ENCODE data around the gene UPF2. TPM values are rescaled to one million over a fixed set of nuclear protein-coding genes. Genes with fewer than 3 reads are reported as not detected.

UPF2 gene
- total and polyA plus RNA-seq, 2 of the 13 experiments (the other 11 are each of a cell fraction or from before 2014, with no cell fraction given), result 6.2 to 14.5 TPM

DNA sequence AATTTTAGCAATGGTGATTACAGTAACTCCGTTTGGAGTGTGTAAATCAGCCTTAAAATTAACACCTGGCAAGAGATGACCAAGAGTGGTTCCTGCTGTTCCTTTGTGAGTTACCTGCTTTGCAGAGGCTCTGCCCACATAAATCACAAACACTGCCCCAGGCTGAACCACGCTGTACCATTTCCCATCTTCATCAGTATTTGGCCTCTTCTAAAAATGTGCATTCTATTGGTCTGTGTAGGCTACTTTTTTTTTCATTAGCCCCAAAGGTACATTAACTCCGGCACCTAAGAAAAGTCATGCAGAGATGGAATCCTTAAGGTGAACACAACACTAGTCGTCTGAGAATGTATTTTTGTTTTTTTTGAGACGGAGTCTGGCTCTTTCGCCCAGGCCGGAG, 123.3 kb downstream of the UPF2 start (continued):
- TF ChIP-seq, protein P1, sequence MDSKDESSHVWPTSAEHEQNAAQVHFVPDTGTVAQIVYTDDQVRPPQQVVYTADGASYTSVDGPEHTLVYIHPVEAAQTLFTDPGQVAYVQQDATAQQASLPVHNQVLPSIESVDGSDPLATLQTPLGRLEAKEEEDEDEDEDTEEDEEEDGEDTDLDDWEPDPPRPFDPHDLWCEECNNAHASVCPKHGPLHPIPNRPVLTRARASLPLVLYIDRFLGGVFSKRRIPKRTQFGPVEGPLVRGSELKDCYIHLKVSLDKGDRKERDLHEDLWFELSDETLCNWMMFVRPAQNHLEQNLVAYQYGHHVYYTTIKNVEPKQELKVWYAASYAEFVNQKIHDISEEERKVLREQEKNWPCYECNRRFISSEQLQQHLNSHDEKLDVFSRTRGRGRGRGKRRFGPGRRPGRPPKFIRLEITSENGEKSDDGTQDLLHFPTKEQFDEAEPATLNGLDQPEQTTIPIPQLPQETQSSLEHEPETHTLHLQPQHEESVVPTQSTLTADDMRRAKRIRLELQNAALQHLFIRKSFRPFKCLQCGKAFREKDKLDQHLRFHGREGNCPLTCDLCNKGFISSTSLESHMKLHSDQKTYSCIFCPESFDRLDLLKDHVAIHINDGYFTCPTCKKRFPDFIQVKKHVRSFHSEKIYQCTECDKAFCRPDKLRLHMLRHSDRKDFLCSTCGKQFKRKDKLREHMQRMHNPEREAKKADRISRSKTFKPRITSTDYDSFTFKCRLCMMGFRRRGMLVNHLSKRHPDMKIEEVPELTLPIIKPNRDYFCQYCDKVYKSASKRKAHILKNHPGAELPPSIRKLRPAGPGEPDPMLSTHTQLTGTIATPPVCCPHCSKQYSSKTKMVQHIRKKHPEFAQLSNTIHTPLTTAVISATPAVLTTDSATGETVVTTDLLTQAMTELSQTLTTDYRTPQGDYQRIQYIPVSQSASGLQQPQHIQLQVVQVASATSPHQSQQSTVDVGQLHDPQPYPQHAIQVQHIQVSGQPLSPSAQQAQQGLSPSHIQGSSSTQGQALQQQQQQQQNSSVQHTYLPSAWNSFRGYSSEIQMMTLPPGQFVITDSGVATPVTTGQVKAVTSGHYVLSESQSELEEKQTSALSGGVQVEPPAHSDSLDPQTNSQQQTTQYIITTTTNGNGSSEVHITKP (CRISPR knock-in tag; IDR thresholded peaks at IDR 0.05; ENCODE audit: low read depth), result no peak
- no peak for TF ChIP-seq ZNF547 (CRISPR knock-in tag; IDR thresholded peaks at IDR 0.05)
- TF ChIP-seq, protein P2, sequence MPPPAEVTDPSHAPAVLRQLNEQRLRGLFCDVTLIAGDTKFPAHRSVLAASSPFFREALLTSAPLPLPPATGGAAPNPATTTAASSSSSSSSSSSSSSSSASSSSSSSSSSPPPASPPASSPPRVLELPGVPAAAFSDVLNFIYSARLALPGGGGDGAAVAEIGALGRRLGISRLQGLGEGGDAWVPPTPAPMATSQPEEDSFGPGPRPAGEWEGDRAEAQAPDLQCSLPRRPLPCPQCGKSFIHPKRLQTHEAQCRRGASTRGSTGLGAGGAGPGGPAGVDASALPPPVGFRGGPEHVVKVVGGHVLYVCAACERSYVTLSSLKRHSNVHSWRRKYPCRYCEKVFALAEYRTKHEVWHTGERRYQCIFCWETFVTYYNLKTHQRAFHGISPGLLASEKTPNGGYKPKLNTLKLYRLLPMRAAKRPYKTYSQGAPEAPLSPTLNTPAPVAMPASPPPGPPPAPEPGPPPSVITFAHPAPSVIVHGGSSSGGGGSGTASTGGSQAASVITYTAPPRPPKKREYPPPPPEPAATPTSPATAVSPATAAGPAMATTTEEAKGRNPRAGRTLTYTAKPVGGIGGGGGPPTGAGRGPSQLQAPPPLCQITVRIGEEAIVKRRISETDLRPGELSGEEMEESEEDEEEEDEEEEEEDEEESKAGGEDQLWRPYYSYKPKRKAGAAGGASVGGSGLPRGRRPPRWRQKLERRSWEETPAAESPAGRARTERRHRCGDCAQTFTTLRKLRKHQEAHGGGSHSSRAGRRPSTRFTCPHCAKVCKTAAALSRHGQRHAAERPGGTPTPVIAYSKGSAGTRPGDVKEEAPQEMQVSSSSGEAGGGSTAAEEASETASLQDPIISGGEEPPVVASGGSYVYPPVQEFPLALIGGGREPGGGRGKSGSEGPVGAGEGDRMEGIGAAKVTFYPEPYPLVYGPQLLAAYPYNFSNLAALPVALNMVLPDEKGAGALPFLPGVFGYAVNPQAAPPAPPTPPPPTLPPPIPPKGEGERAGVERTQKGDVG (CRISPR knock-in tag; IDR thresholded peaks at IDR 0.05; ENCODE audit: borderline replicate concordance), result no peak
- no peak for TF ChIP-seq IRX3 (CRISPR knock-in tag; IDR thresholded peaks at IDR 0.05; ENCODE audit: borderline replicate concordance, low read depth)
- TF ChIP-seq KDM5A (IDR thresholded peaks at IDR 0.05; ENCODE audit: borderline replicate concordance, low read length), result no peak
- TF ChIP-seq SRSF1 (optimal IDR thresholded peaks at IDR 0.05; ENCODE audit: low read depth, low read length), result no peak
- TF ChIP-seq TBP (CRISPR knock-in tag; IDR thresholded peaks at IDR 0.05), result no peak
- no peak for TF ChIP-seq ZSCAN30 (CRISPR knock-in tag; IDR thresholded peaks at IDR 0.05)
